K562 (cell line): ENCODE data around the gene FUCA1. TPM values are rescaled to one million over a fixed set of nuclear protein-coding genes. Genes with fewer than 3 reads are reported as not detected.

Experiments
- ARID3A ChIP-seq: IDR thresholded peaks from 2 replicates; pipeline ENCODE4 v1.6.1; 2012; ENCODE audit warnings: low read depth, low read length, improper control_type of control experiment, borderline replicate concordance
- E2F1 ChIP-seq: sonication (generic); formaldehyde crosslinking; IDR thresholded peaks from 2 replicates; pipeline ENCODE4 v1.8.1; 2023; ENCODE audit warnings: mild to moderate bottlenecking, missing genetic modification reagents, moderate library complexity
- GABPB1 ChIP-seq: sonication (generic); formaldehyde crosslinking; IDR thresholded peaks from 2 replicates; pipeline ENCODE4 v1.8.0; 2022; ENCODE audit warnings: mild to moderate bottlenecking, missing genetic modification reagents
- HINFP ChIP-seq: fragments of 450-650 bp; conservative IDR thresholded peaks from 2 replicates; pipeline ENCODE4 v1.6.1; 2016; ENCODE audit warnings: missing genetic modification characterization, low read depth, mild to moderate bottlenecking, control low read depth, missing compliant biosample characterization
- MBD2 ChIP-seq: sonication (generic); IDR thresholded peaks from 2 replicates; pipeline ENCODE4 v1.6.1; 2016; ENCODE audit warnings: low read depth, borderline replicate concordance
- NCOA2 ChIP-seq, 2 experiments: fragments of 450-650 bp; IDR thresholded peaks; 2 replicates each; pipeline ENCODE4 v1.6.1; 2018; ENCODE audit warnings: mild to moderate bottlenecking in 2 of 2, moderate library complexity in 1 of 2; ENCODE audit not compliant: partially characterized antibody in 2 of 2
- NR2C1 ChIP-seq, 2 experiments: fragments of 450-650 bp; IDR thresholded peaks; 2 replicates each; pipeline ENCODE4 v1.6.1; 2017; ENCODE audit warnings: mild to moderate bottlenecking in 2 of 2, antibody characterized with exemption in 1 of 2, inconsistent platforms in 1 of 2, missing compliant biosample characterization in 1 of 2, missing genetic modification characterization in 1 of 2
- RFX5 ChIP-seq: IDR thresholded peaks from 2 replicates; pipeline ENCODE4 v1.6.1; 2011; ENCODE audit warnings: low read depth, mild to moderate bottlenecking, improper control_type of control experiment, low read length
- TAF9B ChIP-seq: fragments of 450-650 bp; IDR thresholded peaks from 2 replicates; pipeline ENCODE4 v1.6.1; 2018; ENCODE audit warnings: mild to moderate bottlenecking; ENCODE audit not compliant: partially characterized antibody
- ZNF318 ChIP-seq, 2 experiments: fragments of 450-650 bp; IDR thresholded peaks; 2 replicates each; pipeline ENCODE4 v1.6.1; 2016; ENCODE audit warnings: mild to moderate bottlenecking in 2 of 2, borderline replicate concordance in 1 of 2, low read depth in 1 of 2, moderate library complexity in 1 of 2
- ZNF551 ChIP-seq: fragments of 250-450 bp; sonication (Bioruptor Pico); IDR thresholded peaks from 2 replicates; pipeline ENCODE4 v1.5.0; 2021; ENCODE audit warnings: mild to moderate bottlenecking, moderate library complexity
- polyA plus RNA-seq, 8 experiments: library from polyadenylated mRNA; depleted of rRNA in 4 of 8; stranded (reverse) in 5 of 8; unstranded in 3 of 8; fragments of >200 nt; fragmentation: Nextera tagmentation in 2 of 8; fragmentation: Illumina TruSeq in 1 of 8; extraction: Ambion mirVana in 2 of 8; extraction: Trizol in 1 of 8; gene quantifications; 2 replicates each; pipeline versions ENCODE4 v1.2.1 to v1.2.3, GENCODE V29; 2011 to 2014; ENCODE audit warnings: inconsistent platforms in 1 of 8, missing spikeins in 1 of 8
- total RNA-seq, 7 experiments: library from RNA; depleted of rRNA in 6 of 7; stranded (reverse); fragments of >200 nt in 6 of 7; fragmentation: Illumina TruSeq in 2 of 7; extraction: Trizol in 2 of 7; gene quantifications; 2 replicates each; pipeline versions ENCODE4 v1.2.1 to v1.2.3, GENCODE V29; 2011 to 2021; ENCODE audit warnings: low replicate concordance in 1 of 7

FUCA1 gene
- total and polyA plus RNA-seq, 9 of the 15 experiments (the other 6 are each of a cell fraction or from before 2014, with no cell fraction given), result 7.0 to 20.5 (median 13.5) TPM

- no peak for TF ChIP-seq HINFP
- TF ChIP-seq ZNF551 (CRISPR knock-in tag), result no peak
- TF ChIP-seq TAF9B, result peak; percentile 99
- TF ChIP-seq MBD2, result peak; percentile 86
- TF ChIP-seq NR2C1 (IDR thresholded peaks at IDR 0.05), result no peak
- TF ChIP-seq NR2C1 (tag; IDR thresholded peaks at IDR 0.05), result no peak
- TF ChIP-seq ARID3A, result no peak
- 0 out of 4 replicates have a peak, but pooled peaks of 1 of the 2 experiments have one; percentile 37 for TF ChIP-seq ZNF318 (IDR thresholded peaks at IDR 0.05; ENCODE audit: borderline replicate concordance in 1 of 2, low read depth in 1 of 2)
- peak; percentile 50; the same call in 1 of the 2 replicates for TF ChIP-seq E2F1 (CRISPR knock-in tag)
- TF ChIP-seq RFX5, result no peak
- TF ChIP-seq GABPB1, result peak; percentile 79
- no peak for TF ChIP-seq NCOA2 (IDR thresholded peaks at IDR 0.05; ENCODE audit: partially characterized antibody in 2 of 2)
These were observed 42.9 kb downstream of the FUCA1 start, which contains the start of gene HMGCL (continued) for GRCh38 chr1:23825076-23825761.
